Effector memory CD8-positive, alpha-beta T cell (primary cell): ENCODE measurements around the gene DHX40.
"Not testable (repeated sequence)": the region's sequence is repeated elsewhere in the genome, so short reads cannot be mapped to it uniquely, and the experiment has no call there.

Source experiments
- ATAC-seq: fragments of 150-1000 bp; cut with Tn5 transposase; replicated peaks from 2 replicates; pipeline ENCODE4 v1.10.0; 2021; ENCODE audit warnings: mild to moderate bottlenecking, moderate library complexity
- DNase-seq, 3 experiments: peaks; one replicate each; pipeline ENCODE4 v3.0.0; 2021
- H3K27ac Mint-ChIP-seq, 2 donors: one replicate each; pipeline ENCODE4 v1.8.0; 2022; ENCODE audit warnings: mild to moderate bottlenecking in 2 of 2, mixed read lengths in 2 of 2, moderate library complexity in 2 of 2
- H3K27me3 Mint-ChIP-seq, 2 donors: one replicate each; pipeline ENCODE4 v1.8.0; 2022; ENCODE audit warnings: mixed read lengths in 2 of 2
- H3K36me3 Mint-ChIP-seq: one replicate; pipeline ENCODE4 v1.8.0; 2022; ENCODE audit warnings: mild to moderate bottlenecking, moderate library complexity, mixed read lengths; ENCODE audit not compliant: insufficient read depth
- H3K4me1 Mint-ChIP-seq, 2 donors: one replicate each; pipeline ENCODE4 v1.8.0; 2022; ENCODE audit warnings: low read depth in 2 of 2, mixed read lengths in 2 of 2
- H3K4me3 Mint-ChIP-seq, 2 donors: one replicate each; pipeline ENCODE4 v1.8.0; 2022; ENCODE audit warnings: mild to moderate bottlenecking in 2 of 2, mixed read lengths in 2 of 2, moderate library complexity in 2 of 2
- H3K9me3 Mint-ChIP-seq, 2 donors: one replicate each; pipeline ENCODE4 v1.8.0; 2022; ENCODE audit warnings: mixed read lengths in 2 of 2

Gene DHX40

GRCh38 chr17:59643159-59644140 is 78.0 kb downstream of the DHX40 start:
- ATAC-seq (no peak), DNase-seq (no peak)
- no peaks in the 10 kb centered on the region for H3K9me3 Mint-ChIP-seq
- H3K27me3 Mint-ChIP-seq, result no peaks in the 10 kb centered on the region
- H3K4me3 Mint-ChIP-seq, result peak overlapping the region in 1 of 2 donors; percentile 67
- H3K27ac Mint-ChIP-seq, result peak overlapping the region; percentile 1 to 79
- H3K36me3 Mint-ChIP-seq, result peaks cover 31% of the 10 kb centered on the region
- H3K4me1 Mint-ChIP-seq, result peaks cover 22 to 46% of the 10 kb centered on the region in 2 donors

- Mint-ChIP-seq H3K9me3 (no peaks in the 10 kb centered on the region), H3K4me3 (no peak overlapping the region), H3K4me1 (peaks cover 19 to 42% of the 10 kb centered on the region in 2 donors), H3K27me3 (no peaks in the 10 kb centered on the region), H3K36me3 (peaks cover 55% of the 10 kb centered on the region), H3K27ac (peak overlapping the region in 1 of 2 donors; percentile 47)
- ATAC-seq, result no peak
- no peak for DNase-seq
These were observed 81.9 kb downstream of the DHX40 start for GRCh38 chr17:59647288-59647687.

- DNase-seq (no peak), ATAC-seq (no peak)
- no peaks in the 10 kb centered on the region for H3K9me3 Mint-ChIP-seq
- H3K27me3 Mint-ChIP-seq, result no peaks in the 10 kb centered on the region
- H3K27ac Mint-ChIP-seq, result no peak overlapping the region
- H3K4me3 Mint-ChIP-seq, result no peak overlapping the region
- peaks cover 71% of the 10 kb centered on the region for H3K36me3 Mint-ChIP-seq
- H3K4me1 Mint-ChIP-seq, result peaks cover 10 to 30% of the 10 kb centered on the region in 2 donors
These were observed 84.5 kb downstream of the DHX40 start for GRCh38 chr17:59649886-59650285.

GRCh38 chr17:59650642-59651041 is 85.2 kb downstream of the DHX40 start:
- peak overlapping the region in 1 of 2 donors; percentile 47 for H3K27ac Mint-ChIP-seq
- peaks cover 76% of the 10 kb centered on the region for H3K36me3 Mint-ChIP-seq
- H3K27me3 Mint-ChIP-seq, result no peaks in the 10 kb centered on the region
- peaks cover 10 to 30% of the 10 kb centered on the region in 2 donors for H3K4me1 Mint-ChIP-seq
- ATAC-seq, result no peak
- no peaks in the 10 kb centered on the region for H3K9me3 Mint-ChIP-seq
- DNase-seq, result no peak
- no peak overlapping the region for H3K4me3 Mint-ChIP-seq

GRCh38 chr17:59651346-59651745 is 85.9 kb downstream of the DHX40 start:
- H3K4me1 Mint-ChIP-seq, result peaks cover 10 to 30% of the 10 kb centered on the region in 2 donors
- ATAC-seq, result peak; percentile 89

GRCh38 chr17:59652119-59652518 is 86.7 kb downstream of the DHX40 start:
- DNase-seq (no peak), ATAC-seq (no peak)
- H3K4me3 Mint-ChIP-seq, result peak overlapping the region in 1 of 2 donors; percentile 28
- peaks cover 87% of the 10 kb centered on the region for H3K36me3 Mint-ChIP-seq
- no peaks in the 10 kb centered on the region for H3K27me3 Mint-ChIP-seq
- no peaks in the 10 kb centered on the region for H3K9me3 Mint-ChIP-seq
- peaks cover 10 to 24% of the 10 kb centered on the region in 2 donors for H3K4me1 Mint-ChIP-seq
- H3K27ac Mint-ChIP-seq, result peak overlapping the region; percentile 31 to 80

More at GRCh38 chr17:59651346-59651745, 85.9 kb downstream of the DHX40 start:
- Mint-ChIP-seq H3K36me3 (peaks cover 83% of the 10 kb centered on the region), H3K4me3 (peak overlapping the region in 1 of 2 donors; percentile 28), H3K27me3 (no peaks in the 10 kb centered on the region), H3K9me3 (no peaks in the 10 kb centered on the region), H3K27ac (peak overlapping the region in 1 of 2 donors; percentile 80)
- DNase-seq, result peak in 1 of 3 experiments; percentile 2

- H3K27ac Mint-ChIP-seq, ATAC-seq, H3K9me3 Mint-ChIP-seq, H3K27me3 Mint-ChIP-seq, DNase-seq, H3K4me3 Mint-ChIP-seq, H3K4me1 Mint-ChIP-seq: not testable (repeated sequence)
- H3K36me3 Mint-ChIP-seq, result peaks cover 96% of the 10 kb centered on the region
These were observed 91.2 kb downstream of the DHX40 start for GRCh38 chr17:59656624-59657023.
